IPS-NIHi7 (cell line): ENCODE data around the gene GPR160.

ENCODE experiments used
- DNase-seq: peaks from one replicate; pipeline ENCODE4 v3.0.0; 2012; ENCODE audit warnings: mixed read lengths; ENCODE audit errors: extremely low spot score

GPR160 gene

GRCh38 chr3:170064108-170064507 lies 26.3 kb downstream of the GPR160 start:
- DNase-seq: no peak

GRCh38 chr3:170075441-170076091 lies 37.8 kb downstream of the GPR160 start:
- DNase-seq: no peak

- no peak for DNase-seq
These were observed 39.0 kb downstream of the GPR160 start for GRCh38 chr3:170076715-170077238.

- DNase-seq: no peak
These were observed 39.6 kb downstream of the GPR160 start for GRCh38 chr3:170077361-170077760.

GRCh38 chr3:170078620-170079281 lies 41.0 kb downstream of the GPR160 start:
- no peak for DNase-seq

GRCh38 chr3:170079536-170080165 lies 41.9 kb downstream of the GPR160 start:
- DNase-seq: no peak

- no peak for DNase-seq
These were observed 42.8 kb downstream of the GPR160 start for GRCh38 chr3:170080605-170081004.

- no peak for DNase-seq
These were observed 43.4 kb downstream of the GPR160 start for GRCh38 chr3:170081079-170081741.

- DNase-seq: no peak
These were observed 45.5 kb downstream of the GPR160 start for GRCh38 chr3:170083343-170083742.

GRCh38 chr3:170085396-170085795 lies 47.6 kb downstream of the GPR160 start:
- no peak for DNase-seq

- no peak for DNase-seq
These were observed 52.2 kb downstream of the GPR160 start for GRCh38 chr3:170089862-170090600.

GRCh38 chr3:170090601-170090981 lies 52.8 kb downstream of the GPR160 start:
- DNase-seq: no peak

- DNase-seq: no peak
These were observed 55.1 kb downstream of the GPR160 start for GRCh38 chr3:170092907-170093306.

- no peak for DNase-seq
These were observed 58.0 kb downstream of the GPR160 start for GRCh38 chr3:170095771-170096170.

- no peak for DNase-seq
These were observed 58.5 kb downstream of the GPR160 start for GRCh38 chr3:170096342-170096741.

- DNase-seq: no peak
These were observed 61.0 kb downstream of the GPR160 start for GRCh38 chr3:170098753-170099152.

- DNase-seq: no peak
These were observed 63.1 kb downstream of the GPR160 start for GRCh38 chr3:170100944-170101343.

- no peak for DNase-seq
These were observed 64.6 kb downstream of the GPR160 start for GRCh38 chr3:170102431-170102830.

GRCh38 chr3:170107941-170108340 lies 70.1 kb downstream of the GPR160 start:
- no peak for DNase-seq

GRCh38 chr3:170108955-170109354 lies 71.2 kb downstream of the GPR160 start:
- DNase-seq: no peak

GRCh38 chr3:170109579-170110293 lies 71.9 kb downstream of the GPR160 start:
- DNase-seq: no peak
